Body of pancreas (tissue), 4 donors: ENCODE measurements around the gene ANP32D.

Experiments
- CTCF ChIP-seq, 7 experiments: fragments of 450-650 bp in 4 of 7; fragments of 200-600 bp in 3 of 7; sonication (generic) in 3 of 7; IDR thresholded peaks; one replicate each; pipeline ENCODE4 v1.5.1; 2016 to 2019; ENCODE audit warnings: antibody characterized with exemption in 7 of 7
- POLR2A ChIP-seq, 3 donors: fragments of 450-650 bp; IDR thresholded peaks; one replicate each; pipeline ENCODE4 v1.6.1; 2016; ENCODE audit warnings: antibody characterized with exemption in 3 of 3, mild to moderate bottlenecking in 2 of 3

GRCh38 chr12:48512855-48513254 is 40.5 kb downstream of the ANP32D start:
- no peak for TF ChIP-seq CTCF (IDR thresholded peaks at IDR 0.05)
- no peak for TF ChIP-seq POLR2A (IDR thresholded peaks at IDR 0.05)
